Adrenal gland (tissue), 5 donors: ENCODE data around the gene OR56A5.

ENCODE experiments used
- CTCF ChIP-seq, 6 experiments: fragments of 450-650 bp in 4 of 6; fragments of 200-600 bp in 2 of 6; sonication (generic) in 1 of 6; IDR thresholded peaks; 1 replicate in 5 of 6; 2 replicates in 1 of 6; pipeline versions ENCODE4 v1.5.1 to v1.8.0; 2016 to 2021; ENCODE audit warnings: antibody characterized with exemption in 6 of 6, mild to moderate bottlenecking in 2 of 6, moderate library complexity in 1 of 6
- POLR2A ChIP-seq, 2 donors: fragments of 450-650 bp; IDR thresholded peaks; one replicate each; pipeline ENCODE4 v1.6.1; 2017; ENCODE audit warnings: antibody characterized with exemption in 2 of 2, mild to moderate bottlenecking in 2 of 2, moderate library complexity in 1 of 2
- donor health status: DM: no; HTN: no; CAD: no.

DNA sequence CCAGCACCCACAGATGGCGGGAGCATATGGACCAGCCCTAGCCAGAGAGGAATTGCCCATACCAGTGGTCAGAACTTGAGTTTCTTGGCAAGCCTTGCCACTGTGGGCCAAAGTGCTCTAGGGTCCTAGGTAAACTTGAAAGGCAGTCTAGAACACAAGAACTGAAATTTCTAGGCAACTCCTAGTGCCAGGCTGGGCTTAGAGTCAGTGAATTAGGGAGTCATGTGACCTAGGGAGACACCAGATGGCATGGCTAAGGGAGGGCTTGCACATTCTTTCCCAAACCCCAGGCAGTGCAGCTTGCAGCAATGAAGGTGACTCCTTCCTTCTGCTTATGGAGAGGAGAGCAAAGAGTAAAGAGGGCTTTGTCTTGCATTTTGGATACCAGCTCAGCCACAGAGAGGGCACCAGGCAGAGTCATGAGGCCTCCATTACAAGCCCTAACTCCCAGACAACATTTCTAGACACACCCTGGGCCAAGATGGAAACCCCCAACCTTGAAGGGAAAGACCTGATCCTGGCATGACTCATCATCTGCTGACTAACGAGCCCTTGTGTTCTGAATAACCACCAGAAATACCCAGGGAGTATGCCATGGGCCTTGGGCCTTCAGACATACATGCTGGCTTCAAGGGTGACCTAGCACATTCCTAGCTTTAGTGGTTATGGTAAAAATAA lies 45.4 kb downstream of the OR56A5 start:
- TF ChIP-seq CTCF (IDR thresholded peaks at IDR 0.05) = no peak
- no peak for TF ChIP-seq POLR2A (IDR thresholded peaks at IDR 0.05)
